K562 (cell line): ENCODE data around the gene RPL29. TPM values are rescaled to one million over a fixed set of nuclear protein-coding genes. Genes with fewer than 3 reads are reported as not detected.

ENCODE experiments used
- ATAC-seq: fragments of 200-7000 bp; cut with Tn5 transposase; 3 replicates; pipeline ENCODE4 v1.9.1; 2020; ENCODE audit warnings: moderate library complexity
- BruUV-seq: library from RNA; stranded (reverse); fragments of 400-500 nt; replicated peaks from 2 replicates; lab custom pipeline; 2021; lab: Mats Ljungman, UMichigan
- CTCF ChIA-PET: fragments of 300-600 bp; formaldehyde crosslinking; extraction: SDS; loops from one replicate; lab custom pipeline; 2021; ENCODE audit warnings: low intra/inter-chr PET ratio; lab: Yijun Ruan, JAX
- POLR2A ChIA-PET: fragments of 300-600, 350-650 bp; sonication (Branson Sonifier 250); formaldehyde crosslinking; extraction: SDS; loops from one replicate; lab custom pipeline; 2021; ENCODE audit warnings: antibody characterized with exemption, inconsistent platforms; lab: Yijun Ruan, JAX
- DNase-seq, 4 experiments: peaks; one replicate each; pipeline versions ENCODE4 v3.0.0 to v3.0.0-alpha.2; 2011 to 2018; ENCODE audit warnings: low spot score in 3 of 4, mixed read lengths in 3 of 4; ENCODE audit errors: extremely low read depth in 1 of 4
- FAIRE-seq: peaks from 2 replicates; lab custom pipeline; 2011; peaks lifted over from hg19 to GRCh38; lab: Jason Lieb, UNC
- H2AFZ ChIP-seq: 2 replicates; pipeline ENCODE4 v1.6.0; 2011; ENCODE audit warnings: low read depth, low read length, control low read depth, inconsistent platforms
- H3K27ac ChIP-seq: fragments of 200-600 bp; 3 replicates; pipeline ENCODE4 v1.8.0; 2011; ENCODE audit warnings: low read depth, mild to moderate bottlenecking, control low read depth, inconsistent platforms, low read length, moderate library complexity, mixed read lengths; ENCODE audit errors: extremely low read depth
- H3K27me3 ChIP-seq, 2 experiments: fragments of 300-600 bp in 1 of 2; 2 replicates in 1 of 2; 3 replicates in 1 of 2; pipeline versions ENCODE4 v1.6.0 to v1.8.0; 2011; ENCODE audit warnings: inconsistent platforms in 2 of 2, low read length in 2 of 2, mild to moderate bottlenecking in 1 of 2, mixed read lengths in 1 of 2, moderate library complexity in 1 of 2; ENCODE audit not compliant: control insufficient read depth in 2 of 2, insufficient read depth in 2 of 2
- H3K36me3 ChIP-seq: fragments of 300-600 bp; 3 replicates; pipeline ENCODE4 v1.8.0; 2011; ENCODE audit warnings: mild to moderate bottlenecking, low read length, inconsistent platforms; ENCODE audit not compliant: control insufficient read depth, insufficient read depth
- H3K4me1 ChIP-seq, 2 experiments: fragments of 200-600 bp in 1 of 2; replicated peaks in 1 of 2; 2 replicates in 1 of 2; 3 replicates in 1 of 2; pipeline versions ENCODE4 v1.5.1 to v1.8.0; 2011; ENCODE audit warnings: inconsistent platforms in 2 of 2, low read length in 2 of 2, mild to moderate bottlenecking in 1 of 2, mixed read lengths in 1 of 2, moderate library complexity in 1 of 2; ENCODE audit not compliant: control insufficient read depth in 2 of 2, insufficient read depth in 2 of 2
- H3K4me2 ChIP-seq: 2 replicates; pipeline ENCODE4 v1.6.1; 2011; ENCODE audit warnings: low read length, control low read depth, inconsistent platforms, mixed read lengths; ENCODE audit not compliant: insufficient read depth
- H3K4me3 ChIP-seq: fragments of 200-600 bp; sonication (generic), shearing (Covaris generic); 2 replicates; pipeline ENCODE4 v1.5.1; 2016; ENCODE audit warnings: control low read depth, inconsistent platforms
- H3K79me2 ChIP-seq: fragments of 200-600 bp; 3 replicates; pipeline ENCODE4 v1.8.0; 2011; ENCODE audit warnings: low read length, inconsistent platforms; ENCODE audit not compliant: control insufficient read depth, insufficient read depth
- H3K9ac ChIP-seq, 2 experiments: 2 replicates each; pipeline versions ENCODE4 v1.6.0 to v1.6.1; 2011; ENCODE audit warnings: low read depth in 2 of 2, low read length in 2 of 2, control low read depth in 1 of 2, inconsistent platforms in 1 of 2, mild to moderate bottlenecking in 1 of 2, mixed read lengths in 1 of 2; ENCODE audit not compliant: insufficient read depth in 1 of 2
- H3K9me1 ChIP-seq: one replicate; pipeline ENCODE4 v1.6.0; 2011; ENCODE audit warnings: inconsistent platforms, mild to moderate bottlenecking, low read length, moderate library complexity; ENCODE audit not compliant: control insufficient read depth, insufficient read depth
- H3K9me3 ChIP-seq: replicated peaks from 2 replicates; pipeline ENCODE4 v1.5.1; 2011; ENCODE audit warnings: low read depth, low read length, inconsistent platforms; ENCODE audit not compliant: control insufficient read depth, insufficient read depth
- H4K20me1 ChIP-seq: replicated peaks from 2 replicates; pipeline ENCODE4 v1.6.1; 2011; ENCODE audit warnings: low read length, inconsistent platforms, mixed read lengths; ENCODE audit not compliant: control insufficient read depth, insufficient read depth
- GTF2E2 ChIP-seq: fragments of 200-800 bp; sonication (Bioruptor generic); IDR thresholded peaks from 2 replicates; pipeline ENCODE4 v1.6.1; 2016; ENCODE audit warnings: missing genetic modification characterization, missing compliant biosample characterization
- KLF16 ChIP-seq: IDR thresholded peaks from 2 replicates; pipeline ENCODE4 v1.6.1; 2016; ENCODE audit warnings: antibody characterized with exemption
- MAFG ChIP-seq: fragments of 450-650 bp; conservative IDR thresholded peaks from 2 replicates; pipeline ENCODE4 v1.6.1; 2016; ENCODE audit warnings: missing genetic modification characterization, missing compliant biosample characterization
- MEF2A ChIP-seq: IDR thresholded peaks from 2 replicates; pipeline ENCODE4 v1.6.1; 2011; ENCODE audit warnings: low read depth, mild to moderate bottlenecking, low read length, moderate library complexity; ENCODE audit not compliant: control insufficient read depth
- MEF2D ChIP-seq: conservative IDR thresholded peaks from 2 replicates; pipeline ENCODE4 v1.6.1; 2016; ENCODE audit warnings: low read depth, missing genetic modification characterization, missing compliant biosample characterization
- PURB ChIP-seq: sonication (generic); formaldehyde crosslinking; IDR thresholded peaks from 2 replicates; pipeline ENCODE4 v1.9.0; 2021; ENCODE audit warnings: low read depth, mild to moderate bottlenecking, missing genetic modification reagents
- SPI1 ChIP-seq: IDR thresholded peaks from 2 replicates; pipeline ENCODE4 v1.6.1; 2011; ENCODE audit warnings: low read depth, low read length, control low read depth, borderline replicate concordance
- TEAD1 ChIP-seq, 2 experiments: fragments of 450-650 bp in 1 of 2; sonication (generic) in 1 of 2; formaldehyde crosslinking; IDR thresholded peaks; 2 replicates each; pipeline versions ENCODE4 v1.4.0 to v1.8.0; 2020 to 2022; ENCODE audit warnings: mild to moderate bottlenecking in 2 of 2, missing genetic modification reagents in 1 of 2
- THRB ChIP-seq: fragments of 450-650 bp; formaldehyde crosslinking; conservative IDR thresholded peaks from 2 replicates; pipeline ENCODE4 v1.4.0; 2022; ENCODE audit warnings: mild to moderate bottlenecking, missing genetic modification characterization
- ZNF121 ChIP-seq: sonication (generic); formaldehyde crosslinking; conservative IDR thresholded peaks from 2 replicates; pipeline ENCODE4 v1.8.0; 2022; ENCODE audit warnings: missing genetic modification reagents
- ZNF717 ChIP-seq: fragments of 250-450 bp; sonication (Bioruptor Pico); IDR thresholded peaks from 2 replicates; pipeline ENCODE4 v1.5.0; 2021
- ZNF75A ChIP-seq: fragments of 450-650 bp; formaldehyde crosslinking; IDR thresholded peaks from 2 replicates; pipeline ENCODE4 v1.4.0; 2020; ENCODE audit warnings: mild to moderate bottlenecking
- WGBS: fragments of 100-300 bp; shearing (Covaris generic); methylation state at CpG from one replicate; pipeline ENCODE4 v1.1.6; 2016; ENCODE audit warnings: low coverage, mixed read lengths; ENCODE audit not compliant: insufficient coverage; ENCODE audit errors: missing lambda C conversion rate; 5-methylcytosine and 5-hydroxymethylcytosine counted together
- in situ Hi-C: fragments of 300-500 bp; cut with MboI; formaldehyde crosslinking; loops from 4 replicates; pipeline ENCODE4 v1.15.0; 2018; ENCODE audit warnings: inconsistent platforms, mixed read lengths
- intact Hi-C: fragments of 100-400 bp; cut with micrococcal nuclease; formaldehyde crosslinking; loops from 2 replicates; pipeline ENCODE4 v1.14.2; 2022
- polyA plus RNA-seq, 8 experiments: library from polyadenylated mRNA; depleted of rRNA in 4 of 8; stranded (reverse) in 5 of 8; unstranded in 3 of 8; fragments of >200 nt; fragmentation: Nextera tagmentation in 2 of 8; fragmentation: Illumina TruSeq in 1 of 8; extraction: Ambion mirVana in 2 of 8; extraction: Trizol in 1 of 8; gene quantifications; 2 replicates each; pipeline versions ENCODE4 v1.2.1 to v1.2.3, GENCODE V29; 2011 to 2014; ENCODE audit warnings: inconsistent platforms in 1 of 8, missing spikeins in 1 of 8
- total RNA-seq, 7 experiments: library from RNA; depleted of rRNA in 6 of 7; stranded (reverse); fragments of >200 nt in 6 of 7; fragmentation: Illumina TruSeq in 2 of 7; extraction: Trizol in 2 of 7; gene quantifications; 2 replicates each; pipeline versions ENCODE4 v1.2.1 to v1.2.3, GENCODE V29; 2011 to 2021; ENCODE audit warnings: low replicate concordance in 1 of 7
- TF ChIP-seq, protein P1 (sequence below): fragments of 250-450 bp; sonication (Bioruptor Pico); IDR thresholded peaks from 2 replicates; pipeline ENCODE4 v1.5.0; 2021; ENCODE audit warnings: mild to moderate bottlenecking, borderline replicate concordance

RPL29 gene
- total and polyA plus RNA-seq, 9 of the 15 experiments (the other 6 are each of a cell fraction or from before 2014, with no cell fraction given), result 568 to 1,475 (median 1,104) TPM

- TF ChIP-seq, protein P1, sequence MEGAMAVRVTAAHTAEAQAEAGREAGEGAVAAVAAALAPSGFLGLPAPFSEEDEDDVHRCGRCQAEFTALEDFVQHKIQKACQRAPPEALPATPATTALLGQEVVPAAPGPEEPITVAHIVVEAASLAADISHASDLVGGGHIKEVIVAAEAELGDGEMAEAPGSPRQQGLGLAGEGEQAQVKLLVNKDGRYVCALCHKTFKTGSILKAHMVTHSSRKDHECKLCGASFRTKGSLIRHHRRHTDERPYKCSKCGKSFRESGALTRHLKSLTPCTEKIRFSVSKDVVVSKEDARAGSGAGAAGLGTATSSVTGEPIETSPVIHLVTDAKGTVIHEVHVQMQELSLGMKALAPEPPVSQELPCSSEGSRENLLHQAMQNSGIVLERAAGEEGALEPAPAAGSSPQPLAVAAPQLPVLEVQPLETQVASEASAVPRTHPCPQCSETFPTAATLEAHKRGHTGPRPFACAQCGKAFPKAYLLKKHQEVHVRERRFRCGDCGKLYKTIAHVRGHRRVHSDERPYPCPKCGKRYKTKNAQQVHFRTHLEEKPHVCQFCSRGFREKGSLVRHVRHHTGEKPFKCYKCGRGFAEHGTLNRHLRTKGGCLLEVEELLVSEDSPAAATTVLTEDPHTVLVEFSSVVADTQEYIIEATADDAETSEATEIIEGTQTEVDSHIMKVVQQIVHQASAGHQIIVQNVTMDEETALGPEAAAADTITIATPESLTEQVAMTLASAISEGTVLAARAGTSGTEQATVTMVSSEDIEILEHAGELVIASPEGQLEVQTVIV (CRISPR knock-in tag), result no peak
- TF ChIP-seq GTF2E2 (no peak), ZNF75A (CRISPR knock-in tag) (no peak)
Observed at GRCh38 chr3:51948016-51948580, 47.6 kb downstream of the RPL29 start (continued).

- in situ Hi-C loops (no loop called here), intact Hi-C loops (no loop called here)
- Histone ChIP-seq H3K27ac (no peak overlapping the region), H3K4me1 (peaks cover 9 to 19% of the 10 kb centered on the region in 2 experiments; a peak in 4 of 5 replicates), H4K20me1 (no peaks in the 10 kb centered on the region), H3K9ac (no peak overlapping the region), H3K79me2 (no peaks in the 10 kb centered on the region; the same call in 2 of the 3 replicates), H3K4me3 (no peak overlapping the region), H3K36me3 (no peaks in the 10 kb centered on the region), H3K9me3 (no peaks in the 10 kb centered on the region), H3K27me3 (no peaks in the 10 kb centered on the region), H3K4me2 (no peak overlapping the region), H2AFZ (no peak overlapping the region), H3K9me1 (no peaks in the 10 kb centered on the region)
- no peak for FAIRE-seq
- 41% methylated on average over 11 of the region's 13 CpGs for WGBS
- BruUV-seq, result no TSS peak
- DNase-seq, result no peak
- ChIA-PET CTCF (no interaction called here), POLR2A (interaction anchor here (0.5 to 1.1 kb wide), 3 partner anchors 14 to 66 kb away, joined by 3 to 4 read pairs (median 3); partner anchors contain the start of gene ABHD14B)
- no peak for ATAC-seq
- TF ChIP-seq THRB (CRISPR knock-in tag) (no peak), ZNF121 (CRISPR knock-in tag) (no peak), MEF2A (no peak), TEAD1 (CRISPR knock-in tag; IDR thresholded peaks at IDR 0.05) (no peak), SPI1 (no peak), ZNF717 (no peak), MEF2D (tag) (no peak), PURB (no peak), KLF16 (no peak), MAFG (tag) (no peak)
Observed at GRCh38 chr3:51947215-51947900, 48.3 kb downstream of the RPL29 start.
